ENCODE measurements around the gene APBB1IP. TPM values are rescaled to one million over a fixed set of nuclear protein-coding genes. Genes with fewer than 3 reads are reported as not detected.
A peak's percentile ranks its signal among the peaks of the same experiment; 100 is the strongest.
"Not testable (repeated sequence)": the region's sequence is repeated elsewhere in the genome, so short reads cannot be mapped to it uniquely, and the experiment has no call there.

APBB1IP gene
- total and polyA plus RNA-seq, 3 experiments from 2014 or later: 47.7 to 72.3 (median 48.9) TPM

DNA sequence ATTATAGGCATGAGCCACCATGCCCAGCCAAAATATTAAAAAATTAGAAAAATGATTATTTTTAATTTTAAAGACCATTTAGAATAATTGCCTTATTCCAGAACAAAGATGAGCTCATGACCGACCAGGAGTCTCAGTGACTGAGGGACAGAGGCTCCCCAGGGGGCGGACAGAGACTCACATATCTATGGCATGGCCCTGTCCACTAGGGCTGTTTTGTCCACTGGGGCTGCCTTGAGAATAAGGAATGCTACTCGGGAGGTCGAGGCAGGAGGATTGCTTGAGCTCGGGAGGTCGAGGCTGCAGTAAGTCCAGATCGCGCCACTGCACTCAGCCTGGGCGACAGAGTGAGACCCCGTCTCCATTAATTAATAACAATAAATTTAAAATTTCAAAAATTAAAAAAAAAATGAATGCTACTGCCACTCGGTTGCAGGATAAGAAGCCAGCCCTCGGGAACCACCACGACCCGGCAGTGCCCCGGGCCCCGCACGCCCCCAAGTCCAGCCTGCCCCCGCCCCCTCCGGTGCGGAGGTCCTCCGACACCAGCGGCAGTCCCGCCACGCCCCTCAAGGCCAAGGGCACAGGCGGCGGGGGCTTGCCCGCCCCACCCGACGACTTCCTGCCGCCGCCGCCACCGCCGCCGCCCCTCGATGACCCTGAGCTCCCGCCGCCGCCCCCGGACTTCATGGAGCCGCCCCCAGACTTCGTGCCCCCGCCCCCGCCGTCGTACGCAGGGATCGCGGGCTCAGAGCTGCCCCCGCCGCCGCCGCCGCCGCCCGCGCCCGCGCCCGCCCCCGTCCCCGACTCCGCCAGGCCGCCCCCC, 128.6 kb downstream of the APBB1IP start:
- H3K36me3 ChIP-seq (ENCODE audit: insufficient read depth, low read length): peaks cover 37% of the 10 kb centered on the region
- H3K4me3 ChIP-seq (ENCODE audit: low read length): no peak overlapping the region
- peaks cover 0 to 6% (median 0%) of the 10 kb centered on the region in 5 donors for H3K9me3 Mint-ChIP-seq
- no peak for DNase-seq
- H3K4me1 ChIP-seq (ENCODE audit: insufficient read depth, low read length): no peaks in the 10 kb centered on the region
- no peaks in the 10 kb centered on the region for H3K27me3 ChIP-seq (ENCODE audit: insufficient read depth, low read length, poor library complexity, severe bottlenecking)
- H3K4me3 Mint-ChIP-seq: no peak overlapping the region
- ChIA-PET CTCF (interaction anchor here (0.9 kb wide), 1 partner anchor 13 kb away, joined by 3 read pairs; no protein-coding TSS in a partner anchor), POLR2A (no interaction called here)
- H3K27me3 Mint-ChIP-seq: no peaks in the 10 kb centered on the region
- H3K27ac ChIP-seq (ENCODE audit: low read depth, low read length): no peak overlapping the region
- H3K36me3 Mint-ChIP-seq: peaks cover 36 to 86% (median 39%) of the 10 kb centered on the region in 3 donors
- H3K4me1 Mint-ChIP-seq: peaks cover 0 to 1% (median 0%) of the 10 kb centered on the region in 3 donors
- H3K9me3 ChIP-seq (ENCODE audit: low read length): no peaks in the 10 kb centered on the region
- peak overlapping the region in 1 of 8 donors; percentile 41 for H3K27ac Mint-ChIP-seq

DNA sequence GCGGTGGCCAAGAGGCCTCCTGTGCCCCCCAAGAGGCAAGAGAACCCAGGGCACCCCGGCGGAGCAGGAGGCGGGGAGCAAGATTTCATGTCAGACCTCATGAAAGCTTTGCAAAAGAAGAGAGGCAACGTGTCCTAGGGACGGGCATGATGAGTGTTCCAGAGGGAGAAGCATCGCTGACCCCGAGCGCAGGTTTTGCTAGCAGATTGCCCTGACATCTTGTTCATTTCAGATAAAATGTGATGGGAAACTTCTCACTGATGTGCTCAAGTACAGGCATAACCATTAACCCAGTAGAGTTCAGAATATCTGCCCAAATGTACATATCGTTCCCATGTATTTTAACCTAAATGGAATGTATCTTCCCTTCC, 129.2 kb downstream of the APBB1IP start:
- CTCF ChIA-PET: no interaction called here
- H3K36me3 Mint-ChIP-seq: peaks cover 37 to 87% (median 40%) of the 10 kb centered on the region in 3 donors
- peaks cover 32% of the 10 kb centered on the region for H3K36me3 ChIP-seq (ENCODE audit: insufficient read depth, low read length)

DNA sequence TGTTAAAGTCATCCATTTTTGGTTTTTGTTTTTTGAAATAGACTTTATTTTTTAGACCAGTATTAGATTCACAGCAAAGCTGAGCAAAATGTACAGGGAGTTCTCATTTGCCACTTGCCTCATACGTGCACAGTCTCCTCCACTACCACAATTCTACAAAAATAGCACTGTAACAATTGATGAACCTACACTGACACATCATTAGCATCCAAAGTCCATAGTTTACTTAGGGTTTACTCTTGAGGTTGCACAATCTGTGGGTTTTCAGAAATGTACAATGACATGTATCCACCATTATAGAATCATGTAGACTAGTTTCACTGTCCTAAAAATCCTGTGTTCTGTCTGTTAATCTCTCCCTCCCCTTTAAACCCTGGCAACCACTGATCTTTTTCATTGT, 133.5 kb downstream of the APBB1IP start:
- ChIA-PET CTCF (no interaction called here), POLR2A (interaction anchor here (1.0 kb wide), 1 partner anchor 745 kb away, joined by 3 read pairs; no protein-coding TSS in a partner anchor)
- H3K4me1 Mint-ChIP-seq: peaks cover 5 to 8% (median 5%) of the 10 kb centered on the region in 3 donors
- H3K9me3 Mint-ChIP-seq: peaks cover 0 to 11% (median 0%) of the 10 kb centered on the region in 5 donors
- no peak for DNase-seq
- Histone ChIP-seq H3K4me1 (ENCODE audit: insufficient read depth, low read length) (no peaks in the 10 kb centered on the region), H3K27ac (ENCODE audit: low read depth, low read length) (no peak overlapping the region), H3K27me3 (ENCODE audit: insufficient read depth, low read length, poor library complexity, severe bottlenecking) (no peaks in the 10 kb centered on the region), H3K36me3 (ENCODE audit: insufficient read depth, low read length) (peaks cover 6% of the 10 kb centered on the region), H3K9me3 (ENCODE audit: low read length) (no peaks in the 10 kb centered on the region), H3K4me3 (ENCODE audit: low read length) (no peak overlapping the region)
- H3K36me3 Mint-ChIP-seq: peaks cover 38 to 74% (median 49%) of the 10 kb centered on the region in 3 donors
- H3K4me3 Mint-ChIP-seq: no peak overlapping the region
- no peak overlapping the region for H3K27ac Mint-ChIP-seq
- H3K27me3 Mint-ChIP-seq: peaks cover 0 to 3% of the 10 kb centered on the region in 2 donors

More for the DNA sequence above, 129.2 kb downstream of the APBB1IP start:
- peak overlapping the region in 1 of 8 donors; percentile 31 for H3K27ac Mint-ChIP-seq
- no peak overlapping the region for H3K4me3 Mint-ChIP-seq
- peaks cover 0 to 3% (median 0%) of the 10 kb centered on the region in 3 donors for H3K4me1 Mint-ChIP-seq
- POLR2A ChIA-PET: no interaction called here
- H3K4me3 ChIP-seq (ENCODE audit: low read length): no peak overlapping the region
- DNase-seq: no peak
- H3K9me3 Mint-ChIP-seq: peaks cover 0 to 8% (median 0%) of the 10 kb centered on the region in 5 donors
- H3K27me3 ChIP-seq (ENCODE audit: insufficient read depth, low read length, poor library complexity, severe bottlenecking): no peaks in the 10 kb centered on the region
- no peak overlapping the region for H3K27ac ChIP-seq (ENCODE audit: low read depth, low read length)
- H3K4me1 ChIP-seq (ENCODE audit: insufficient read depth, low read length): no peaks in the 10 kb centered on the region
- no peaks in the 10 kb centered on the region for H3K9me3 ChIP-seq (ENCODE audit: low read length)
- no peaks in the 10 kb centered on the region for H3K27me3 Mint-ChIP-seq

DNA sequence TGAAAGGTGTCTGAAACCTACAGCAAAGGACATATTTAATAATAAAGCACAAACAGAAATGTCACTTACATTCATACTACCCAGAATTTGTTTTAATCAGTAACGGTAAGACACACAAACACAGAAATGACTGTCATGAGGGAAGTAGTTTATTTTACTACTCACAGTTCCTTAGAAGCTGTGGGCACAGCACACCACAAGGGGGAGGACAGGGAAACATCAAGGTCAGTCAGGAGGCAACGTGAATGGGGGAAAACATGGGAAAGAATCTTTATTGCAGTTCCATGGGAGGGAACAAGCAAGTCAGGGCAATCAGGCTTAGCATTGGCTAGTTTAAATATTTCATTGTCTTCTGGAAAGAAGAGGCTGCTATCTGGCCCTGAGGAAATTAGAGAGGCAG, 135.5 kb downstream of the APBB1IP start:
- H3K36me3 ChIP-seq (ENCODE audit: insufficient read depth, low read length): no peaks in the 10 kb centered on the region
- no peak overlapping the region for H3K4me3 ChIP-seq (ENCODE audit: low read length)
- H3K4me1 ChIP-seq (ENCODE audit: insufficient read depth, low read length): no peaks in the 10 kb centered on the region
- peaks cover 33 to 58% (median 40%) of the 10 kb centered on the region in 3 donors for H3K36me3 Mint-ChIP-seq
- ChIA-PET CTCF (no interaction called here), POLR2A (no interaction called here)
- H3K27me3 ChIP-seq (ENCODE audit: insufficient read depth, low read length, poor library complexity, severe bottlenecking): no peaks in the 10 kb centered on the region
- H3K9me3 Mint-ChIP-seq: peaks cover 0 to 11% (median 0%) of the 10 kb centered on the region in 5 donors
- DNase-seq: no peak
- peaks cover 0 to 3% of the 10 kb centered on the region in 2 donors for H3K27me3 Mint-ChIP-seq
- H3K4me3 Mint-ChIP-seq: no peak overlapping the region
- no peaks in the 10 kb centered on the region for H3K9me3 ChIP-seq (ENCODE audit: low read length)
- H3K27ac Mint-ChIP-seq: peak overlapping the region in 4 of 8 donors; percentile 2 to 77 (median 30)
- peaks cover 5 to 8% (median 5%) of the 10 kb centered on the region in 3 donors for H3K4me1 Mint-ChIP-seq
- H3K27ac ChIP-seq (ENCODE audit: low read depth, low read length): no peak overlapping the region

DNA sequence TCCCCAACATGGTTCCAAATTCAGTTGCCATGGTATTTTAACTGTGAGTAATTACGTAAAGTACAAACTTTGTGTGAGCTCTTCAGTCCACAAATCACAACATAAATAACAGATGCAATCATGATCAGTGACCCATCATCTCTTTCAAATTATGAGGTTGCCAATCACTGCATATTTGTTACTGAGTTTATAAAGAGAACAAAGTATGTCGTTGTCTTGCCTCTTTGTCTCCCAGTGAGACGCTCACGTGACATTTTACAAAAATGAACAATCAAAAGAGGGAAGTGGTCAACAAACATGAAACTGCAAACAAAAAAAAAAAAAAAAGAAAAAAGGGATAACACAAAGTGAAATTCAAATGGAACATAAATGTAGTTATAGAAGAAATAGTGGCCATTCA, 136.6 kb downstream of the APBB1IP start:
- CTCF ChIA-PET: no interaction called here

DNA sequence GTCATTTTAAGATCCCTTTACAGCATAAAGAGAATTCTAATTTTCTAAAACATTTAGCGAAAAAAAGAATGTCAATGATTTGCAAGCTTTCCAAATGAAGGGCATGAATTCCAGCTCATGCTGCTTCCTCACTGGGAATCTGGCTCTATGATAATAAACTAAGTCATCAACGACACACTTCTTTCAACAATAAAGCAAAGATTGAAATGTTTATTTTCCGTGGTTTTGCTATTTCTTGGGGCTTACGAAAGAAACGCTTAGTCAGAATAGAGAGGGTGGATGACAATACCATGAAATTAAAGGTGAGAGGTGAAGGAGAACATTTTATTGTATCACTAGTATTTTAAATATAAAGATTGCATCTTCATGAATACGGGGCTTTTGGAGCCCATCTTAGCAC, 140.2 kb downstream of the APBB1IP start:
- H3K27me3 Mint-ChIP-seq; H3K4me1 ChIP-seq (ENCODE audit: insufficient read depth, low read length): not testable (repeated sequence)

More for the DNA sequence above, 136.6 kb downstream of the APBB1IP start:
- Histone ChIP-seq H3K36me3 (ENCODE audit: insufficient read depth, low read length) (no peaks in the 10 kb centered on the region), H3K4me3 (ENCODE audit: low read length) (no peak overlapping the region), H3K4me1 (ENCODE audit: insufficient read depth, low read length) (no peaks in the 10 kb centered on the region), H3K27me3 (ENCODE audit: insufficient read depth, low read length, poor library complexity, severe bottlenecking) (no peaks in the 10 kb centered on the region), H3K27ac (ENCODE audit: low read depth, low read length) (no peak overlapping the region), H3K9me3 (ENCODE audit: low read length) (no peaks in the 10 kb centered on the region)
- Mint-ChIP-seq H3K4me1 (peaks cover 5 to 8% (median 5%) of the 10 kb centered on the region in 3 donors), H3K4me3 (no peak overlapping the region), H3K9me3 (peaks cover 0 to 11% (median 0%) of the 10 kb centered on the region in 5 donors), H3K27me3 (peaks cover 0 to 3% of the 10 kb centered on the region in 2 donors), H3K36me3 (peaks cover 27 to 49% (median 36%) of the 10 kb centered on the region in 3 donors), H3K27ac (peak overlapping the region in 2 of 8 donors; percentile 14 to 18)
- POLR2A ChIA-PET: no interaction called here
- no peak for DNase-seq

DNA sequence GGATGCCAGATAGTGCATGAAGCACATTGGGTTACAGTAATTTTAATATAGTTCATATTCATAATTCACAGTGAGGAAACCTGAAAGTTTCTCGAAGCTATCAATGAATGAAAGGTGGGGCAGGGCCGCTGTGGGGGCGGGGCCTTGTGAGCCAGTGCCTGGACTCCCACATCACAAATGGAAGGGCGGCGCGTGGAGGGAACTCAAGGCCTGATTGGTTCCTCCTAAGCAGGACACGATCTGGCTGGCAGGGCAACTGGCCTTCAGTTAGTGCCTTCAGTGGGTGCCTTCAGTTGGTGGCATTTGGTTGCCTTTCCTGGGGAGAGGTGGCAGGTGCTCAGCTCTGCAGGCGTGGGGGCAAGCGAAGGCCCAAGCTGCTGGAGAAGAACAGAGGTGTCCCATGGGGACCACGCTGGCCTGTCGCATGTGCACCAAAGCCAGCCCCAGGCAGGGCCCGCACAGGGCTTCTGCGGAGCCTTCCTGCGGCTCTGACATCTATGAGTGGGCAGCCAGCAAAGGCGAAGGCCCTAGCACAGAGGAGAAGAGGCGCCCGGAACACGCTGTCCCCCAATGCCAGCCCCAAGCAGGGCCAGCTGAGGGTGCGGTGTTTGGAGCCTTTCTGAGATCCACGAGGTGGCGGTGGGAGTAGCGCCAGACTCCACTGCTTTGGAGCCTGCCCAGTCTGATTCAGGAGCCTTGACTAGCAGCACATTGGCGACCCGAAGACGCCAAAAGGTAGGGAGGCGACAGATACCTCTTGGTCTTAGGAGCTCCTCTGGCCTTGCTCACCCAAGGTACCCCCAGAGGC, 141.3 kb downstream of the APBB1IP start:
- peaks cover 12 to 20% (median 13%) of the 10 kb centered on the region in 3 donors for H3K36me3 Mint-ChIP-seq
- no peaks in the 10 kb centered on the region for H3K27me3 ChIP-seq (ENCODE audit: insufficient read depth, low read length, poor library complexity, severe bottlenecking)
- no peaks in the 10 kb centered on the region for H3K9me3 ChIP-seq (ENCODE audit: low read length)
- no peak overlapping the region for H3K4me3 ChIP-seq (ENCODE audit: low read length)
- H3K36me3 ChIP-seq (ENCODE audit: insufficient read depth, low read length): no peaks in the 10 kb centered on the region
- no peak overlapping the region for H3K4me3 Mint-ChIP-seq
- no peak for DNase-seq
- peaks cover 0 to 3% of the 10 kb centered on the region in 2 donors for H3K27me3 Mint-ChIP-seq
- H3K27ac Mint-ChIP-seq: no peak overlapping the region
- H3K9me3 Mint-ChIP-seq: peaks cover 0 to 5% (median 0%) of the 10 kb centered on the region in 5 donors
- H3K4me1 Mint-ChIP-seq: peaks cover 5 to 6% (median 5%) of the 10 kb centered on the region in 3 donors
- CTCF ChIA-PET: no interaction called here
- no peaks in the 10 kb centered on the region for H3K4me1 ChIP-seq (ENCODE audit: insufficient read depth, low read length)
- POLR2A ChIA-PET: no interaction called here
- no peak overlapping the region for H3K27ac ChIP-seq (ENCODE audit: low read depth, low read length)

More for the DNA sequence above, 140.2 kb downstream of the APBB1IP start:
- H3K4me3 Mint-ChIP-seq; H3K27ac Mint-ChIP-seq; CTCF ChIA-PET; H3K36me3 ChIP-seq (ENCODE audit: insufficient read depth, low read length); H3K27me3 ChIP-seq (ENCODE audit: insufficient read depth, low read length, poor library complexity, severe bottlenecking); H3K4me1 Mint-ChIP-seq; H3K27ac ChIP-seq (ENCODE audit: low read depth, low read length); H3K9me3 ChIP-seq (ENCODE audit: low read length); POLR2A ChIA-PET; H3K4me3 ChIP-seq (ENCODE audit: low read length); H3K9me3 Mint-ChIP-seq; DNase-seq: not testable (repeated sequence)
- H3K36me3 Mint-ChIP-seq: peaks cover 9 to 24% (median 19%) of the 10 kb centered on the region in 3 donors

DNA sequence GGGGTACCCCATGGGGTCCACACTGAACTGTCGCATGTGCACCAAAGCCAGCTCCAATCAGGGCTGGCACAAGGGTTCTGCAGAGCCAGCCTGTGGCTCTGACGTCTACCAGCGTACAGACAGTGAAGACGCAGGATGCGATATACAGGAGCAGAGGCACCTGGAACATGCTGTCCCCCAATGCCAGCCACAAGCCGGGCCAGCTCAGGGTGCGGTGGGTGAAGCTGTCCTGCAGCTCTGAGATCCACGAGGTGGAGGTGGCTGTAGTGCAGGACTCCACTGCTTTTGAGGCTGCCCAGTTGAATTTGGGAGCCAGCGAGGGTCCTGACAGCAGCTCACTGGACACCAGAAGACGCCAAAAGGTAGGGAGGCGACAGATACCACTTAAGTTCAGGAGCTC, 148.1 kb downstream of the APBB1IP start:
- Mint-ChIP-seq H3K36me3 (peaks cover 8 to 56% (median 18%) of the 10 kb centered on the region in 3 donors), H3K27me3 (peaks cover 0 to 1% of the 10 kb centered on the region in 2 donors), H3K27ac (no peak overlapping the region), H3K4me1 (peaks cover 0 to 3% (median 0%) of the 10 kb centered on the region in 3 donors), H3K9me3 (no peaks in the 10 kb centered on the region), H3K4me3 (no peak overlapping the region)
- H3K4me1 ChIP-seq (ENCODE audit: insufficient read depth, low read length): no peaks in the 10 kb centered on the region
- DNase-seq: no peak
- no peaks in the 10 kb centered on the region for H3K36me3 ChIP-seq (ENCODE audit: insufficient read depth, low read length)
- H3K27ac ChIP-seq (ENCODE audit: low read depth, low read length): no peak overlapping the region
- no peak overlapping the region for H3K4me3 ChIP-seq (ENCODE audit: low read length)
- no peaks in the 10 kb centered on the region for H3K9me3 ChIP-seq (ENCODE audit: low read length)
- no peaks in the 10 kb centered on the region for H3K27me3 ChIP-seq (ENCODE audit: insufficient read depth, low read length, poor library complexity, severe bottlenecking)
- ChIA-PET CTCF (no interaction called here), POLR2A (no interaction called here)

All from CD8-positive, alpha-beta memory T cell (primary cell).